ENCODE data around the gene BHLHE41. TPM values are rescaled to one million over a fixed set of nuclear protein-coding genes. Genes with fewer than 3 reads are reported as not detected.

BHLHE41 gene
- total and polyA plus RNA-seq, 2 donors (not counting 1 experiment from before 2014, with no cell fraction given) = 2.3 to 2.4 TPM

DNA sequence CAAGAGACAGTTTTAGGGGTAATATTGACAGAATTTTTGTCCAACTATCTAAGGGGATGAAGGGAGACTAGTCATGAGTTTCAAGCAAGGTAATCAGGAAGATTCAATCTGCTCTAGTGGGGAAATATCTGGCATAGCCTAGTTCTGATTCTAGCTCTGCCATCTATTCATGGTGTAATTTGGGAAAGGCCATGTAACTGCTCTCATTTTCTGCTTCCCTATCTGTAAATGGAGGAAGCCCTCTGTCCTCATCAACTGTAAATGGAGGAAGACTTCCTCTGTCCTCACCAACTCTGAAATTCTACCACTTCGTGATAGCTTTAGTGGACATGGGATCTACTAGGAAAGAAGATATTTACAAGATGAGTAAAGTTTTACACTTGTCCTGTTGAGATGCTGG, 37.9 kb downstream of the BHLHE41 start:
- Histone ChIP-seq H3K36me3 (ENCODE audit: control insufficient read depth, insufficient read depth, low read length) (no peaks in the 10 kb centered on the region), H3K79me2 (ENCODE audit: control insufficient read depth, insufficient read depth, low read length) (no peaks in the 10 kb centered on the region), H3K27ac (ENCODE audit: insufficient read depth, low read length) (no peak overlapping the region), H3K4me1 (ENCODE audit: control insufficient read depth, extremely low read depth, insufficient read depth, low read length) (no peaks in the 10 kb centered on the region), H4K20me1 (ENCODE audit: control insufficient read depth, extremely low read depth, insufficient read depth, low read length) (no peaks in the 10 kb centered on the region), H3K4me2 (ENCODE audit: extremely low read depth, insufficient read depth, low read length) (no peak overlapping the region), H3K27me3 (ENCODE audit: control insufficient read depth, insufficient read depth, low read length) (no peaks in the 10 kb centered on the region), H3K9ac (ENCODE audit: insufficient read depth, low read length) (no peak overlapping the region), H2AFZ (ENCODE audit: low read length) (no peak overlapping the region), H3K4me3 (replicated peaks in 1 of 4; ENCODE audit: control extremely low read depth in 1 of 4, insufficient read depth in 1 of 4, low read depth in 3 of 4, low read length in 4 of 4) (no peak overlapping the region), H3K9me3 (ENCODE audit: control insufficient read depth, insufficient read depth, low read depth, low read length) (no peaks in the 10 kb centered on the region)
- TF ChIP-seq, protein P1, sequence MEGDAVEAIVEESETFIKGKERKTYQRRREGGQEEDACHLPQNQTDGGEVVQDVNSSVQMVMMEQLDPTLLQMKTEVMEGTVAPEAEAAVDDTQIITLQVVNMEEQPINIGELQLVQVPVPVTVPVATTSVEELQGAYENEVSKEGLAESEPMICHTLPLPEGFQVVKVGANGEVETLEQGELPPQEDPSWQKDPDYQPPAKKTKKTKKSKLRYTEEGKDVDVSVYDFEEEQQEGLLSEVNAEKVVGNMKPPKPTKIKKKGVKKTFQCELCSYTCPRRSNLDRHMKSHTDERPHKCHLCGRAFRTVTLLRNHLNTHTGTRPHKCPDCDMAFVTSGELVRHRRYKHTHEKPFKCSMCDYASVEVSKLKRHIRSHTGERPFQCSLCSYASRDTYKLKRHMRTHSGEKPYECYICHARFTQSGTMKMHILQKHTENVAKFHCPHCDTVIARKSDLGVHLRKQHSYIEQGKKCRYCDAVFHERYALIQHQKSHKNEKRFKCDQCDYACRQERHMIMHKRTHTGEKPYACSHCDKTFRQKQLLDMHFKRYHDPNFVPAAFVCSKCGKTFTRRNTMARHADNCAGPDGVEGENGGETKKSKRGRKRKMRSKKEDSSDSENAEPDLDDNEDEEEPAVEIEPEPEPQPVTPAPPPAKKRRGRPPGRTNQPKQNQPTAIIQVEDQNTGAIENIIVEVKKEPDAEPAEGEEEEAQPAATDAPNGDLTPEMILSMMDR (conservative IDR thresholded peaks at IDR 0.05 in 1 of 2, IDR thresholded peaks at IDR 0.05 in 1 of 2; ENCODE audit: low read depth in 1 of 2, low read length in 2 of 2) = no peak
- TF ChIP-seq EZH2 (IDR thresholded peaks at IDR 0.05; ENCODE audit: low read length, missing control alignments) = no peak
- DNase-seq (ENCODE audit: low read depth in 2 of 2) = no peak

DNA sequence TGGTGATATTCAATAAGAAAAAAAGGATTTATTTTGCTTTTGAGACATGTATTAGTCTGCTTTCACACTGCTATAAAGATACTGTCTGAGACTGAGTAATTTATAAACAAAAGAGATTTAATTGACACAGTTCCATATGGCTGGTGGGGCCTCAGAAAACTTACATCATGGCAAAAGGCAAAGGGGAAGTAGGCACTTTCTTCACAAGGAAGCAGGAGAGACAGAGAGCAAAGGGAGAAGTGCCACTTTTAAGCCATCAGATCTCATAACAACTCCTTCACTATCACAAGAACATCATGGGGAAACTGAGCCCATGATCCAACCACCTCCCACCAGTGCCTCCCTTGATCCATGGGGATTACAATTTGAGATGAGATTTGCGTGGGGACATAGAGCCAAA, 43.9 kb downstream of the BHLHE41 start:
- Histone ChIP-seq H3K27me3 (ENCODE audit: control insufficient read depth, insufficient read depth, low read length) (no peaks in the 10 kb centered on the region), H3K4me2 (ENCODE audit: extremely low read depth, insufficient read depth, low read length) (no peak overlapping the region), H3K4me1 (ENCODE audit: control insufficient read depth, extremely low read depth, insufficient read depth, low read length) (no peaks in the 10 kb centered on the region), H3K9me3 (ENCODE audit: control insufficient read depth, insufficient read depth, low read depth, low read length) (no peaks in the 10 kb centered on the region), H3K79me2 (ENCODE audit: control insufficient read depth, insufficient read depth, low read length) (no peaks in the 10 kb centered on the region), H3K36me3 (ENCODE audit: control insufficient read depth, insufficient read depth, low read length) (no peaks in the 10 kb centered on the region), H3K4me3 (replicated peaks in 1 of 4; ENCODE audit: control extremely low read depth in 1 of 4, insufficient read depth in 1 of 4, low read depth in 3 of 4, low read length in 4 of 4) (no peak overlapping the region), H3K27ac (ENCODE audit: insufficient read depth, low read length) (no peak overlapping the region), H2AFZ (ENCODE audit: low read length) (no peak overlapping the region), H3K9ac (ENCODE audit: insufficient read depth, low read length) (no peak overlapping the region), H4K20me1 (ENCODE audit: control insufficient read depth, extremely low read depth, insufficient read depth, low read length) (no peaks in the 10 kb centered on the region)
- no peak for DNase-seq (ENCODE audit: low read depth in 2 of 2)
- TF ChIP-seq EZH2 (IDR thresholded peaks at IDR 0.05; ENCODE audit: low read length, missing control alignments) = no peak
- TF ChIP-seq, protein P1 (conservative IDR thresholded peaks at IDR 0.05 in 1 of 2, IDR thresholded peaks at IDR 0.05 in 1 of 2; ENCODE audit: low read depth in 1 of 2, low read length in 2 of 2) = no peak

DNA sequence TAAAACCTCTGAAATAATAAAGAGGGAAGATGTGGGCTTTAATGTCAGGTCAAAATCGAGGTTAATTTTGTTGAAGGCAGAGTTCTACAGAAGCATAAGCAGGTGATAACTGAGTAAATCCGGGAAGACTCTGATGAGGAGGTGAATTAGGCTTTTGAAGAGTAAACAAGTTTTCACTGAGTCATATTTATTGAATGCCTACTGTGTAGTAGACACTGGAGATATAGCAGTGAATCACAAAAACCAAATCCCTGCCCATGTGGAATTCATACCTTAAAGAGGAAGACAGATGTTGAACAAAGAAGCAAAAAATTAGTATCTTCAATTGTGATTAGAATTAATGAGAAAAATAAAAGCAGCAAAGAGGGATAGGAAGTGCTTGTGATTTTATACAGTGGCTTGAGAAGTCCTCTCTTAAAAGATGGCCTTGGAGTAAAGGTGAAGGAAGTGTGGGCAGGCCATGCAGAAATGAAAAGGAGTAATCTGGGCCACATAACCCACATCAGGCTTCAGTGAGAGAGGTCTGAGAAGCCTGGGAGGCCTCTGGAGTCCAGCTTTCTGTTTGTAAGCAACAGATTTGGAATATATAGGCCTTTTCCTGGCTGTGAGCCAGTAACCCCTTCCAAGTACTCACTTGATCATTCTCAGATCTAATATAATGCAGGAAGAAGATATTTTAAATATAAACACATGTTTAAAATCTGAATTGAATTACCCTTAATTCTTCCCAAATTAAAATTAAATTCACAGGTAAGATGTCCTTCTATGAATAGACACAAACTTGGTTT, 46.7 kb downstream of the BHLHE41 start:
- Histone ChIP-seq H2AFZ (ENCODE audit: low read length) (no peak overlapping the region), H3K27ac (ENCODE audit: insufficient read depth, low read length) (no peak overlapping the region)

More for the DNA sequence above, 46.7 kb downstream of the BHLHE41 start:
- Histone ChIP-seq H3K4me1 (ENCODE audit: control insufficient read depth, extremely low read depth, insufficient read depth, low read length) (no peaks in the 10 kb centered on the region), H3K79me2 (ENCODE audit: control insufficient read depth, insufficient read depth, low read length) (no peaks in the 10 kb centered on the region), H3K9me3 (ENCODE audit: control insufficient read depth, insufficient read depth, low read depth, low read length) (no peaks in the 10 kb centered on the region), H3K27me3 (ENCODE audit: control insufficient read depth, insufficient read depth, low read length) (no peaks in the 10 kb centered on the region), H3K9ac (ENCODE audit: insufficient read depth, low read length) (no peak overlapping the region), H3K4me3 (replicated peaks in 1 of 4; ENCODE audit: control extremely low read depth in 1 of 4, insufficient read depth in 1 of 4, low read depth in 3 of 4, low read length in 4 of 4) (no peak overlapping the region), H3K4me2 (ENCODE audit: extremely low read depth, insufficient read depth, low read length) (no peak overlapping the region), H3K36me3 (ENCODE audit: control insufficient read depth, insufficient read depth, low read length) (no peaks in the 10 kb centered on the region), H4K20me1 (ENCODE audit: control insufficient read depth, extremely low read depth, insufficient read depth, low read length) (no peaks in the 10 kb centered on the region)
- no peak for TF ChIP-seq EZH2 (IDR thresholded peaks at IDR 0.05; ENCODE audit: low read length, missing control alignments)
- TF ChIP-seq, protein P1 (conservative IDR thresholded peaks at IDR 0.05 in 1 of 2, IDR thresholded peaks at IDR 0.05 in 1 of 2; ENCODE audit: low read depth in 1 of 2, low read length in 2 of 2) = no peak
- DNase-seq (ENCODE audit: low read depth in 2 of 2) = peak; percentile 12 to 52

Other genes with a start within 250 kb of the BHLHE41 start
- gene RASSF8, start 166.4 kb downstream of the BHLHE41 start, total RNA-seq = 50.6 and 52.8 TPM in 2 replicates
- gene RASSF8, start 166.4 kb downstream of the BHLHE41 start, polyA plus RNA-seq = 22.4 and 28.8 TPM in 2 replicates
- gene SSPN, start 70.5 kb upstream of the BHLHE41 start, total RNA-seq = 9.8 and 18.5 TPM in 2 replicates
- gene SSPN, start 70.5 kb upstream of the BHLHE41 start, polyA plus RNA-seq = 7.5 and 18.3 TPM in 2 replicates

All from fibroblast of lung (primary cell).